HL-60/S4 treated with retinoic acid at 250 ng/mL for 4 days and 3 days (cell line): ENCODE results near the gene CXCR4.
"Not testable (repeated sequence)": the region's sequence is repeated elsewhere in the genome, so short reads cannot be mapped to it uniquely, and the experiment has no call there.

Experiments used
- in situ Hi-C: fragments of 300-500 bp; cut with MboI; formaldehyde crosslinking; loops from 2 replicates; pipeline ENCODE4 v1.7.0; 2022; ENCODE audit warnings: low sequenced_read_pairs

The CXCR4 gene

GRCh38 chr2:136077107-136077506 lies 40.8 kb downstream of the CXCR4 start:
- in situ Hi-C loops = no loop called here

- in situ Hi-C loops = no loop called here
Observed at GRCh38 chr2:136075476-136075875, 42.5 kb downstream of the CXCR4 start.

GRCh38 chr2:136072621-136073020 lies 45.3 kb downstream of the CXCR4 start:
- in situ Hi-C loops = no loop called here

GRCh38 chr2:136071887-136072286 lies 46.1 kb downstream of the CXCR4 start:
- in situ Hi-C loops = not testable (repeated sequence)

- in situ Hi-C loops = no loop called here
Observed at GRCh38 chr2:136070913-136071312, 47.0 kb downstream of the CXCR4 start.

- in situ Hi-C loops = no loop called here
Observed at GRCh38 chr2:136069773-136070172, 48.2 kb downstream of the CXCR4 start.

- in situ Hi-C loops = no loop called here
Observed at GRCh38 chr2:136068581-136069227, 49.2 kb downstream of the CXCR4 start.

- in situ Hi-C loops = no loop called here
Observed at GRCh38 chr2:136067897-136068580, 49.9 kb downstream of the CXCR4 start.

GRCh38 chr2:136067459-136067858 lies 50.5 kb downstream of the CXCR4 start:
- in situ Hi-C loops = no loop called here

- in situ Hi-C loops = no loop called here
Observed at GRCh38 chr2:136065907-136066306, 52.0 kb downstream of the CXCR4 start.

- in situ Hi-C loops = no loop called here
Observed at GRCh38 chr2:136065384-136065783, 52.6 kb downstream of the CXCR4 start.
